Stomach (tissue), 9 donors: ENCODE data around the gene SELENOV. TPM values are rescaled to one million over a fixed set of nuclear protein-coding genes. Genes with fewer than 3 reads are reported as not detected.

ENCODE experiments used
- DNase-seq, 2 donors: peaks; one replicate each; pipeline versions ENCODE4 v3.0.0 to v3.0.0-alpha.2; 2013 to 2019
- H3K27ac ChIP-seq, 5 donors: fragments of 200-600 bp in 4 of 5; sonication (generic) in 4 of 5; one replicate each; pipeline ENCODE4 v1.5.1; 2013 to 2019; ENCODE audit warnings: mild to moderate bottlenecking in 1 of 5, moderate library complexity in 1 of 5
- H3K27me3 ChIP-seq, 3 donors: fragments of 200-600 bp; sonication (generic); one replicate each; pipeline ENCODE4 v1.5.1; 2017 to 2019; ENCODE audit warnings: mixed run types in 1 of 3
- H3K36me3 ChIP-seq, 4 donors: fragments of 200-600 bp; sonication (generic); 1 replicate in 3 of 4; 2 replicates in 1 of 4; pipeline ENCODE4 v1.5.1; 2016 to 2019
- H3K4me1 ChIP-seq, 4 donors: fragments of 200-600 bp; sonication (generic); one replicate each; pipeline ENCODE4 v1.5.1; 2016 to 2019
- H3K4me3 ChIP-seq, 4 donors: fragments of 200-600 bp; sonication (generic) in 3 of 4; one replicate each; pipeline ENCODE4 v1.5.1; 2016 to 2019; ENCODE audit warnings: mild to moderate bottlenecking in 1 of 4
- H3K9me3 ChIP-seq, 4 donors: fragments of 200-600 bp; sonication (generic); one replicate each; pipeline ENCODE4 v1.5.1; 2016 to 2019
- CTCF ChIP-seq, 7 experiments: fragments of 450-650 bp in 4 of 7; fragments of 200-600 bp in 3 of 7; sonication (generic) in 3 of 7; IDR thresholded peaks; one replicate each; pipeline ENCODE4 v1.5.1; 2016 to 2019; ENCODE audit warnings: antibody characterized with exemption in 7 of 7, control low read depth in 2 of 7, mild to moderate bottlenecking in 1 of 7
- EP300 ChIP-seq: sonication (generic); formaldehyde crosslinking; IDR thresholded peaks from one replicate; pipeline ENCODE4 v1.6.1; 2017; ENCODE audit warnings: antibody characterized with exemption
- POLR2A ChIP-seq, 4 donors: fragments of 450-650 bp; IDR thresholded peaks; one replicate each; pipeline ENCODE4 v1.6.1; 2016; ENCODE audit warnings: antibody characterized with exemption in 4 of 4, control low read depth in 2 of 4, mild to moderate bottlenecking in 1 of 4, moderate library complexity in 1 of 4
- POLR2AphosphoS5 ChIP-seq, 3 donors: sonication (generic); formaldehyde crosslinking; IDR thresholded peaks; one replicate each; pipeline ENCODE4 v1.6.1; 2016; ENCODE audit warnings: antibody characterized with exemption in 3 of 3
- WGBS, 5 donors: extraction: QIAGEN DNeasy Blood & Tissue Kit in 3 of 5; methylation state at CpG; one replicate each; pipeline versions ENCODE4 v1.1.5 to v1.1.7; 2013 to 2018; 5-methylcytosine and 5-hydroxymethylcytosine counted together
- intact Hi-C: fragments of 100-400 bp; cut with DNase I; formaldehyde crosslinking; loops from one replicate; pipeline ENCODE4 v1.15.1; 2023; ENCODE audit warnings: low total_unique reads
- polyA plus RNA-seq, 3 donors: library from polyadenylated mRNA; stranded (reverse); fragments of 200-250 nt; gene quantifications; one replicate each; pipeline ENCODE4 v1.2.3, GENCODE V29; 2013
- total RNA-seq, 5 donors: library from RNA; depleted of rRNA; stranded (reverse); fragments of >200 nt; gene quantifications; one replicate each; pipeline versions ENCODE4 v1.1.0 to v1.2.3, GENCODE V29; 2014 to 2016
- donor health status: healthy with polysubstance abuse.
- donor health status: Bipolar disorder and iron deficiency.
- donor health status: healthy.

Gene SELENOV
- total and polyA plus RNA-seq, 8 donors: not detected

GRCh38 chr19:39497701-39497995, 17.3 kb upstream of the SELENOV start:
- Histone ChIP-seq H3K9me3 (peaks cover 0 to 2% (median 0%) of the 10 kb centered on the region in 4 donors), H3K4me3 (peak overlapping the region in 1 of 4 donors; percentile 32), H3K27ac (no peak overlapping the region), H3K27me3 (peaks cover 5 to 73% (median 52%) of the 10 kb centered on the region in 3 donors), H3K36me3 (no peaks in the 10 kb centered on the region), H3K4me1 (peaks cover 17 to 24% (median 21%) of the 10 kb centered on the region in 4 donors)
- DNase-seq: no peak
- peak in 1 of 7 experiments; percentile 27 for TF ChIP-seq CTCF (IDR thresholded peaks at IDR 0.05)
- no peak for TF ChIP-seq EP300
- intact Hi-C loops: no loop called here
- WGBS, 5 donors: 0 to 5% (median 0%) methylated on average over 3 to 7 of the region's 7 CpGs

- 1% methylated on average over 33 to 40 of the region's 40 CpGs for WGBS, 5 donors
- Histone ChIP-seq H3K27me3 (peaks cover 5 to 79% (median 56%) of the 10 kb centered on the region in 3 donors), H3K4me3 (peak overlapping the region in 2 of 4 donors; percentile 4 to 32), H3K27ac (no peak overlapping the region), H3K36me3 (no peaks in the 10 kb centered on the region), H3K4me1 (peaks cover 21 to 28% (median 26%) of the 10 kb centered on the region in 4 donors), H3K9me3 (peaks cover 0 to 5% (median 0%) of the 10 kb centered on the region in 4 donors)
- intact Hi-C loops: no loop called here
- TF ChIP-seq CTCF (IDR thresholded peaks at IDR 0.05): peak in 1 of 7 experiments; percentile 3
- no peak for TF ChIP-seq POLR2AphosphoS5 (IDR thresholded peaks at IDR 0.05)
- TF ChIP-seq EP300: no peak
- TF ChIP-seq POLR2A (IDR thresholded peaks at IDR 0.05): no peak
- DNase-seq: peak in 1 of 2 donors; percentile 82
Measured at GRCh38 chr19:39497996-39498797, 16.7 kb upstream of the SELENOV start.

GRCh38 chr19:39498798-39499642, 15.9 kb upstream of the SELENOV start, which contains the start of gene DLL3:
TSS of gene DLL3 (plus strand) at chr19:39498947. CDS start at chr19:39498975, 28 bp downstream.
- Histone ChIP-seq H3K9me3 (peaks cover 0 to 5% (median 0%) of the 10 kb centered on the region in 4 donors), H3K4me1 (peaks cover 21 to 28% (median 27%) of the 10 kb centered on the region in 4 donors), H3K27ac (no peak within 1 kb of the TSS), H3K36me3 (no peaks in the 10 kb centered on the region), H3K27me3 (peaks cover 5 to 87% (median 65%) of the 10 kb centered on the region in 3 donors), H3K4me3 (peak within 1 kb of the TSS in 2 of 4 donors; percentile 4 to 32)
- 1 to 8% (median 2%) methylated on average over 28 to 60 of the region's 60 CpGs for WGBS, 5 donors
- TF ChIP-seq POLR2AphosphoS5 (IDR thresholded peaks at IDR 0.05) (no peak), CTCF (IDR thresholded peaks at IDR 0.05) (no peak), POLR2A (IDR thresholded peaks at IDR 0.05) (no peak), EP300 (no peak)
- DNase-seq: peak in 1 of 2 donors; percentile 42
- intact Hi-C loops: no loop called here

GRCh38 chr19:39499932-39500331, 15.0 kb upstream of the SELENOV start:
- TF ChIP-seq CTCF (IDR thresholded peaks at IDR 0.05) (no peak), POLR2A (IDR thresholded peaks at IDR 0.05) (no peak), POLR2AphosphoS5 (IDR thresholded peaks at IDR 0.05) (no peak), EP300 (no peak)
- Histone ChIP-seq H3K4me1 (peaks cover 21 to 28% (median 27%) of the 10 kb centered on the region in 4 donors), H3K9me3 (peaks cover 0 to 5% (median 0%) of the 10 kb centered on the region in 4 donors), H3K4me3 (no peak overlapping the region), H3K27ac (no peak overlapping the region), H3K36me3 (no peaks in the 10 kb centered on the region), H3K27me3 (peaks cover 7 to 96% (median 74%) of the 10 kb centered on the region in 3 donors)
- intact Hi-C loops: no loop called here
- no peak for DNase-seq
- WGBS, 5 donors: 77 to 85% (median 82%) methylated on average over 8 of the region's 8 CpGs
